Stimulated activated CD4-positive, alpha-beta T cell treated with anti-CD3 and anti-CD28 coated beads, Interleukin-2, amount 100 ng/mL, for 24 hours (primary cell): ENCODE data around the gene NCK1.
A peak's percentile ranks its signal among the peaks of the same experiment; 100 is the strongest.

Experiments used
- DNase-seq, 2 donors: peaks; one replicate each; pipeline ENCODE4 v3.0.0-alpha.2; 2020

Gene NCK1

DNA sequence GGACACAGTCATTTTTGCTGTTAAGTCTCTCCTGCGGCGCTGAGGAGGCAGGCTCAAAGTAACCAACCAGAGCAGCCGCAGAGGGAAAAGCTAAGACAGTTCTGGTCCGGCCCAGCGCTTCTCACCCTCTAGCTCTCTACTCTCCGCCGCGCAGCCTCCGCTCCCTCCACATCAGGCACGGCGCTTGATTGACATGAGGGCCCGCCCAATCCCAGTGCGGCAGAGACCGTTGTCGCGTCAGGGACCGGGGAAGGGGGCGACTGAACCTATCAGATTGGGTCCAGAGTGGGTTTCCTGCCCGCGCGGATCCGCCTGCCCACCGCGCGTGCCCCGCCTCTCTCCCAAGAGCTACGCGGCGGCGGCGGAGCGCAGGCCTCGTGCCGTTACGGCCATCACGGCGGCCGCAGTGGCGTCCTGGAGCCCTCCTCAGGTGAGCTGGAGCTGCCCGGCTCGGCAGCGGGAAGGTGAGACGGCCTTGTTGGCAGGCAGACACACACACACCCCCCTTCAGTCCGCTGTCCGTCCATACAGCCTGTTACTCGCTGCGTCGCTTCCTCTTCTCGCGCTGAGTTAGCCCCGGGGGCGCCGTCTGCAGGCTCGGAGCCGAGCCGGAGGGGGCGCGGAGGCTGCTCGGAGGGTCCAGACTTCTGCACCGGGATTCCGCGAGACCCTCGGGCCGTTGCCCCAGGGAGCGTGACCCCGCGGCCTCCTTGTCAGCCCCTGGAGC lies at the start of gene NCK1:
Gene NCK1, plus strand, starts transcription at position 319 of the 727 bp plus-strand sequence. CDS start 65,794 bp downstream, outside the sequence.
- DNase-seq, result peak; percentile 97 to 98

DNA sequence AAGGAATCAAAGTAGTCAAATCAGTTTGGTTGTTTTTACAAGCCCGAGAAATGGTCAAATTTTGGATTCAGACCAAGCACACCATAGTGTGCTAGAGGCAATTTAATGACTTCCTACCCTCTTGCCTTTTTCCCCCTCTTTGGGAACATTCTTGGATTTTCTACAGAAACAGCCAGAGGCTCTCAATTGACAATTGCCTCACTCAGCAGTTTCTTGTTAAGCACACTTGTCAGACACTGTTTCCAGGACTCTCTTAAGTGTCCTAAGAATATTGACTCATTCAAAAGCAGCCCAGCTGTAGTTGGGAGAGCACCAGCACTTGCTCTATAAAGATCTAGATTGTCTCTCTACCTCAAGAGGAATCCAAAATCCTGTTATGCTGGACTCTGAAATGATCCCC lies 44.6 kb upstream of the NCK1 start:
- DNase-seq, result no peak

- DNase-seq, result peak; percentile 26 to 51
Observed at GRCh38 chr3:136818191-136818768, 43.7 kb upstream of the NCK1 start.

GRCh38 chr3:136818769-136819391 lies 43.1 kb upstream of the NCK1 start, which contains the start of gene SLC35G2:
Gene SLC35G2 (plus strand): TSS chr3:136819126. CDS start chr3:136854461, 35,335 bp downstream.
- peak; percentile 37 to 47 for DNase-seq

DNA sequence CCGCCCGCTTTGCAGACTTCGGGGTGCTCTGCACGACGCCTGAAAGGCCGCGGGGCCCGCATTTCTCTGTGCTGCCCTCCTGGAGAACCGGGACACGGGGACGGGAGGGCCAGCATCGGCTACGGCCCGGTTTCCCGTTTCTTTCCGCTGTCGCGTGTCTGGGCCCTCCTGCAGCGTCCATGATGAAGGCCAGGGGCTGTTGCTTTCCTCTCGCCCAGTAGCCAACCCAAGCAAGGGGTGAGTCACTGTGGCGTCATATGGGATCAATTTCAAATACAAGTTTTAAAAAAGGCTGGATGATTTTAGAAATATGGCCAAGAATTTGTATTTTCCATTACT lies 42.6 kb upstream of the NCK1 start:
- peak in 1 of 2 donors; percentile 29 for DNase-seq

- DNase-seq, result peak; percentile 28 to 43
Observed at GRCh38 chr3:136819731-136820679, 42.0 kb upstream of the NCK1 start.

GRCh38 chr3:136831461-136831860 lies 30.5 kb upstream of the NCK1 start:
- DNase-seq, result no peak

GRCh38 chr3:136835089-136835812 lies 26.8 kb upstream of the NCK1 start:
- no peak for DNase-seq

DNA sequence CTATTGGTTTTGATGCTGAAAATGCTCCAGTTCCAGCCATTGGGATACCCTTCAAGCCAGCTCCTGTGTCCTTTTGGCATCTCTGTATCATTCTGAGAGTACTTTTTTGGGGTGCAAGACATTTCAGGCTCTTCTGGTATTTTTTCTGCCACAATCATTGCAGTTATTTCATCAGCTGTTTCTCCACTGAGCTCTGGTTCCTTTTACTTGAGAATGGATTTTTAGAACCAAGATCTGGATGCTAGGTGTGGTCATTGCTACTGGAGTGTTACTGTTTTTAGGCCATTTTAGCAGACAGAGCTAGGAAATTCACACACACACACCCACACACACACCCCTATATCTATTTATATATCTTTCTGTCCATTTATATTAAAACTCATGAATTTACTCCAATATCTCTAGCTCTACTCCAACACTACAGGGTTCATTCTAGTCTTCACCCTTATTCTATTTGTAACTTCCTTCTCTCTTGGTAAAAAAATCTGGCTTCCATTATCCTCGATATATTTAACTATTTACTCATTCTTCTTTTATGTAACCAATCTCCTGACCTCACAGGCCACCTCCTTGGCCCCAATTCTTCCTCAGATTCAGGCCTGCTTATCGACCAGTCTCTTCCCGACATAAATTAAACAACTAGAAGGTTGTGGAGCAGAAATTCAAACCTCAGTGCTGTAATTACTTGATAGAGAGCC lies 26.0 kb upstream of the NCK1 start:
- DNase-seq, result no peak

DNA sequence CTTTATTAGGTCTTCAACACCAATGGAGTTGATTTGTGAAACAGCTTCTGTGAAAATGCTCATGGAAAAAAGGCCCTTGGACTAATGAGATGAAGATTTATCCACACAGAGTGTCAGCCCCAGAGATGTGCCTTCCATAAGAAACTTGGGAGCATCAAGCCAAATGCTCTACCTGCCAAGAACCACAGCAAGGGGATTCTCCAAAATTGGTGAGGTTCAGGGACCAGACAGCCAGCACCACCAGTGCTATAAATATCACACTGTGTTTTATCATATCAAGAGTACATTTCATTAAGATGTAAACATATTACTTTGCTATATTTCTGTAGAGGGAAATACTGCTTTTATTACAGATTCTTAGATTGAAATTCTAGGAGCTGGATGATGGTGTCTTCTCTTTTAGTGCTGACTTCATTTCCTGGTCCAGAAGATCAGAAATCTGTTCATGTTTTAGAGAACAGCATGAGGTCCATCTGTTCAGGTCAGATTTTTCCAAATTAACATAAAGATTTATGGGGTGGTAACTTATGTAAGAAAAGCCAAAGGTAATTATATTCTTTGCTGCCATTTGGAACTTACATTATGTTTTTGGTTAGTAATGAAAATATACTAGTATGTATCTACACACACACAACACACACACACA lies 25.4 kb upstream of the NCK1 start:
- DNase-seq, result no peak

DNA sequence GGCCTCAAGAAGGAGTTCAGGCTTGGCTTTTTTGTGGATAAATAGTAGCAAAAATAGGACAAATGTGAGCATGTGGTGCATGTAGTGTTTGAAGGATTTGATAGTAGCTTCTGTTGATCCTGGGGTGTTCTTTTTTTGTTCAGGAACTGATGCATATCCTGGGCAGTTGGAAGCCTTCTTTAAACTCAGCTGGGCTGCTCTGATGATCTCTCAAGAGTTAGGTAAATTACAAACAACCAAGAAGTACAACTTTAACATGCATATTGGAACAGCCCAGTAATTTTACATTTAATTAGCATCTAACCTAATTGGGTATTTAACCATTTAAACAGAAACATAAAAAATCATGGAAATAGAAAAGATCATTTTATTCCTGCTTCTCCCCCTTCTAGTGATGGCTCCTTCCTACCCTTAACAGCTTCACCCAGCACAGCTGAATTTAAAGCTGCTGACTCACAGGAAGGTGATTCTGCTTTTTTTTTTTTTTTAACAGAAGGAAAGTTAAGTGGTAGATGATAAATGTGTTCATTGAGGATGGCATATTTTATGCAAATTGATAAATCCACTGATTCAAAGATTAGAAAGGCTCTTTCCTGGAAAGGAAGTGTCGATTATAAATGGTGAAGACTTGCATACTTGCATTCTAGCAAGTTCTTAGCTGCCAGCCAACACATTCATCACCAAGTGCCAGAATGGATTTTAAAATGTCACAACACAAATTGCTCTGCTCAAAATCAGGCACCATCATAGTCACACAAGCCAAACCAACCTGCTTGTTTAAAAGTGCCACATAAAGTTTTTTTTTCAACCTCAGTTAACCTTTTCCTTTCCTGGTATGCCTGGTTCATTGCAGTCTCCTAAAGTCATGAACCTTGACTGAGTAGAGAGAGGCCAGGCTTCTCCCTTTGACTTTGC lies 23.1 kb upstream of the NCK1 start:
- no peak for DNase-seq

- no peak for DNase-seq
Observed at GRCh38 chr3:136839556-136839931, 22.5 kb upstream of the NCK1 start.

DNA sequence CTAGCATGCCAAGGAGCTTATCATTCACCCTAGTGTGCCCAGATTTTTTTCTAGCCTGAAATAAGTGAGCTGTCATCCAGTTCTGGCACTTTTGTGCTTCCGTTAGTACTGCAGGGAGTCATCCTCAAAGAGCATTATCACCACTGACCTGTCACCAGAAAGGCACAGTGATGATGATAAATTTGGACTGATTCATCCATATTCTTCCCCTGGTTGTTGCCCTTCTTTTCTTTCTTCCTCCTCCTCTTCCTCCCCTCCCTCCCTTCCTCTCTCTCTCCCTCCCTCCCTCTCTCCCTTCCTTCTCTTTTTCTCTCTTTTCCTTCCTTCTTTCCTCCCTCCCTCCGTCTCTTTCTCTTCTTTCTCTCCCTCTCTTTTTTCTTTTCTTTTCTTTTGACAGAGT lies 21.8 kb upstream of the NCK1 start:
- no peak for DNase-seq

- DNase-seq, result no peak
Observed at GRCh38 chr3:136842294-136842693, 19.7 kb upstream of the NCK1 start.

DNA sequence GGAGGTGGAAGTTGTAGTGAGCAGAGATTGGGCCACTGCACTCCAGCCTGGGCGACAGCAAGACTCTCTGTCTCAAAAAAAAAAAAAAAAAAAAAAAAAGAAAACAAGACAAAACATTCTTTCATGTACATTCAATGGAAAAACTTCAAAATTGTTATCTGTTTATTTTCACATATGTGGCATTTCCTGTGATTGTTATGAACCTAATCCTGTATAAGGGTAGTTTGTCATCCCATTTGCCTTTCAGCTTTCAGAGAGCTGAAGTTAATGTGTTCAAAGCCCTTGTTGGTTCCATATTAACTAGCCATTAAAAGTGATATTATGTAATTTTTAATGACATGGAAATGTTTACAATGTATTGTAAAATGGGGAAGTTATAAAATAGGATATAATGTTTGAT lies 17.3 kb upstream of the NCK1 start:
- DNase-seq, result no peak

- DNase-seq, result no peak
Observed at GRCh38 chr3:136852180-136852579, 9.8 kb upstream of the NCK1 start.

GRCh38 chr3:136856665-136857064 lies 5.3 kb upstream of the NCK1 start:
- no peak for DNase-seq

- DNase-seq, result no peak
Observed at GRCh38 chr3:136858381-136858780, 3.6 kb upstream of the NCK1 start.

DNA sequence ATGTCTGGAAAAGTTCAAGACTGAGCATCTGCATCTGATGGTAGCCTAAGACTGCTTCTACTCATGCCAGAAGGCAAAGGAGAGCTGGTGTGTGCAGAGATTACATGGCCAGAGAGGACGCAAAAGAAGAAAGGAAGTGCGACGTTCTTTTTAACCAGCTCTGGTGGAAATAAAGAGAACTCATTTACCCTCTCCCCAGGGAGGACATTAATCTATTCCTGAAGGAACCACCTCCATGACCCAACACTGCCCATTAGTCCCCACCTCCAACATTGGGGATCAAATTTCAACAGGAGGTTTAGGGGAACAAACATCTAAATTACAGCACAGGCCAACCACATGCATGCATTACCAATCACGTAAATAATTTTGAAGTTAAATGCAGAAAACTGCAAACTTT lies 1.5 kb upstream of the NCK1 start:
- DNase-seq, result no peak
